GM12878 (cell line): ENCODE data around the gene MDC1. TPM values are rescaled to one million over a fixed set of nuclear protein-coding genes. Genes with fewer than 3 reads are reported as not detected.

ENCODE experiments used
- ATF3 ChIP-seq: IDR thresholded peaks from 2 replicates; pipeline ENCODE4 v1.6.1; 2011; ENCODE audit warnings: low read depth, mild to moderate bottlenecking, low read length, moderate library complexity, borderline replicate concordance; ENCODE audit errors: extremely low read depth
- ATF7 ChIP-seq: fragments of 450-650 bp; IDR thresholded peaks from 2 replicates; pipeline ENCODE4 v1.6.1; 2016; ENCODE audit warnings: low read depth, mild to moderate bottlenecking
- BHLHE40 ChIP-seq, 2 experiments: fragments of 450-650 bp in 1 of 2; IDR thresholded peaks; 2 replicates each; pipeline ENCODE4 v1.6.1; 2011 to 2017; ENCODE audit warnings: low read depth in 2 of 2, borderline replicate concordance in 1 of 2, improper control_type of control experiment in 1 of 2, low read length in 1 of 2, mild to moderate bottlenecking in 1 of 2
- CREM ChIP-seq: IDR thresholded peaks from 2 replicates; pipeline ENCODE4 v1.6.1; 2014; ENCODE audit warnings: antibody characterized with exemption, low read depth
- CTCF ChIP-seq, 3 experiments: IDR thresholded peaks in 2 of 3; conservative IDR thresholded peaks in 1 of 3; 2 replicates each; pipeline ENCODE4 v1.5.1; 2011; ENCODE audit warnings: low read depth in 3 of 3, low read length in 3 of 3, mild to moderate bottlenecking in 3 of 3, control low read depth in 2 of 3, moderate library complexity in 2 of 3, inconsistent platforms in 1 of 3, mixed read lengths in 1 of 3; ENCODE audit not compliant: control insufficient read depth in 2 of 3, insufficient read depth in 1 of 3; ENCODE audit errors: extremely low read depth in 1 of 3
- HCFC1 ChIP-seq: fragments of 150-350 bp; IDR thresholded peaks from 2 replicates; pipeline ENCODE4 v1.6.1; 2014; ENCODE audit warnings: low read length
- IKZF1 ChIP-seq: fragments of 450-650 bp; conservative IDR thresholded peaks from 2 replicates; pipeline ENCODE4 v1.6.1; 2017; ENCODE audit warnings: antibody characterized with exemption, mild to moderate bottlenecking
- MAX ChIP-seq: IDR thresholded peaks from 2 replicates; pipeline ENCODE4 v1.6.1; 2012; ENCODE audit warnings: low read depth, low read length, improper control_type of control experiment
- MLLT1 ChIP-seq: fragments of 450-650 bp; IDR thresholded peaks from 2 replicates; pipeline ENCODE4 v1.6.1; 2016; ENCODE audit warnings: mild to moderate bottlenecking
- MYC ChIP-seq: IDR thresholded peaks from 2 replicates; pipeline ENCODE4 v1.6.1; 2011; ENCODE audit warnings: mild to moderate bottlenecking, low read length, moderate library complexity, inconsistent platforms; ENCODE audit not compliant: insufficient read depth, insufficient replicate concordance, insufficient read length, severe bottlenecking
- NFIC ChIP-seq: IDR thresholded peaks from 2 replicates; pipeline ENCODE4 v1.6.1; 2012; ENCODE audit warnings: low read depth, mild to moderate bottlenecking, inconsistent platforms, low read length, moderate library complexity
- PAX8 ChIP-seq: fragments of 450-650 bp; IDR thresholded peaks from 2 replicates; pipeline ENCODE4 v1.6.1; 2017; ENCODE audit warnings: mild to moderate bottlenecking, moderate library complexity
- PML ChIP-seq: IDR thresholded peaks from 2 replicates; pipeline ENCODE4 v1.6.1; 2012; ENCODE audit warnings: low read length, inconsistent platforms
- POLR2AphosphoS2 ChIP-seq: IDR thresholded peaks from 2 replicates; pipeline ENCODE4 v1.6.1; 2011; ENCODE audit warnings: low read depth, mild to moderate bottlenecking, low read length, improper control_type of control experiment, moderate library complexity
- POLR2AphosphoS5 ChIP-seq: IDR thresholded peaks from 2 replicates; pipeline ENCODE4 v1.6.1; 2011; ENCODE audit warnings: mild to moderate bottlenecking, low read length, inconsistent platforms
- RCOR1 ChIP-seq: conservative IDR thresholded peaks from 2 replicates; pipeline ENCODE4 v1.6.1; 2012; ENCODE audit warnings: low read depth, low read length, improper control_type of control experiment
- RFX5 ChIP-seq: IDR thresholded peaks from 2 replicates; pipeline ENCODE4 v1.6.1; 2011; ENCODE audit warnings: low read depth, low read length, improper control_type of control experiment
- SMC3 ChIP-seq: IDR thresholded peaks from 2 replicates; pipeline ENCODE4 v1.6.1; 2011; ENCODE audit warnings: low read length, improper control_type of control experiment, borderline replicate concordance
- SRF ChIP-seq, 2 experiments: IDR thresholded peaks; 2 replicates each; pipeline ENCODE4 v1.6.1; 2011; ENCODE audit warnings: low read depth in 2 of 2, low read length in 2 of 2, mild to moderate bottlenecking in 1 of 2, moderate library complexity in 1 of 2
- STAT1 ChIP-seq: fragments of 450-650 bp; conservative IDR thresholded peaks from 2 replicates; pipeline ENCODE4 v1.6.1; 2014; ENCODE audit warnings: antibody characterized with exemption, mild to moderate bottlenecking
- USF2 ChIP-seq: IDR thresholded peaks from 2 replicates; pipeline ENCODE4 v1.6.1; 2011; ENCODE audit warnings: low read depth, low read length, improper control_type of control experiment, borderline replicate concordance
- ZBED1 ChIP-seq: IDR thresholded peaks from 2 replicates; pipeline ENCODE4 v1.6.1; 2016; ENCODE audit warnings: borderline replicate concordance
- ZBTB33 ChIP-seq: fragments of 450-650 bp; IDR thresholded peaks from 2 replicates; pipeline ENCODE4 v1.6.1; 2017; ENCODE audit warnings: mild to moderate bottlenecking
- ZNF207 ChIP-seq: fragments of 450-650 bp; IDR thresholded peaks from 2 replicates; pipeline ENCODE4 v1.6.1; 2014; ENCODE audit warnings: antibody characterized with exemption, mild to moderate bottlenecking, borderline replicate concordance
- ZNF217 ChIP-seq: fragments of 450-650 bp; IDR thresholded peaks from 2 replicates; pipeline ENCODE4 v1.6.1; 2017; ENCODE audit warnings: antibody characterized with exemption, mild to moderate bottlenecking
- polyA plus RNA-seq, 11 experiments: library from polyadenylated mRNA; depleted of rRNA in 4 of 11; unstranded in 6 of 11; stranded (reverse) in 5 of 11; fragments of >200 nt; fragmentation: Nextera tagmentation in 4 of 11; fragmentation: Illumina TruSeq in 1 of 11; extraction: Ambion mirVana in 4 of 11; extraction: Trizol in 1 of 11; gene quantifications; 1 replicate in 1 of 11; 2 replicates in 10 of 11; pipeline versions ENCODE4 v1.2.1 to v1.2.3, GENCODE V29; 2011 to 2016; ENCODE audit warnings: inconsistent platforms in 2 of 11, missing spikeins in 2 of 11, low read depth in 1 of 11
- total RNA-seq, 4 experiments: library from RNA; depleted of rRNA in 3 of 4; stranded (reverse); fragments of >200 nt in 3 of 4; fragmentation: Illumina TruSeq in 1 of 4; extraction: Trizol in 1 of 4; gene quantifications; 2 replicates each; pipeline versions ENCODE4 v1.2.1 to v1.2.3, GENCODE V29; 2013 to 2021

Gene MDC1
- total and polyA plus RNA-seq, 10 of the 15 experiments (the other 5 are each of a cell fraction or from before 2014, with no cell fraction given): 5.1 to 62.5 (median 22.4) TPM

- TF ChIP-seq USF2 (no peak), RFX5 (no peak), ZBED1 (no peak), HCFC1 (no peak), POLR2AphosphoS2 (no peak), ZBTB33 (no peak), PML (no peak), ATF3 (no peak), RCOR1 (no peak), CREM (peak; percentile 29; the same call in 1 of the 2 replicates), STAT1 (no peak), ZNF217 (no peak), CTCF (IDR thresholded peaks at IDR 0.05 in 2 of 3, conservative IDR thresholded peaks at IDR 0.05 in 1 of 3; ENCODE audit: control insufficient read depth in 2 of 3, extremely low read depth in 1 of 3, insufficient read depth in 1 of 3, low read depth in 3 of 3, low read length in 3 of 3) (no peak), BHLHE40 (IDR thresholded peaks at IDR 0.05; ENCODE audit: borderline replicate concordance in 1 of 2, low read depth in 2 of 2, low read length in 1 of 2) (no peak; a peak in 1 of 4 replicates), POLR2AphosphoS5 (no peak), MYC (no peak), SRF (IDR thresholded peaks at IDR 0.05; ENCODE audit: low read depth in 2 of 2, low read length in 2 of 2) (no peak), IKZF1 (peak; percentile 79), ZNF207 (peak; percentile 68; the same call in 1 of the 2 replicates), ATF7 (peak; percentile 41; the same call in 1 of the 2 replicates), PAX8 (no peak), SMC3 (no peak), MAX (no peak), MLLT1 (no peak), NFIC (peak; percentile 72)
Measured at GRCh38 chr6:30735668-30736314, 18.7 kb upstream of the MDC1 start (continued).
